Naive thymus-derived CD4-positive, alpha-beta T cell (primary cell): ENCODE results near the gene STK4. TPM values are rescaled to one million over a fixed set of nuclear protein-coding genes. Genes with fewer than 3 reads are reported as not detected.
A peak's percentile ranks its signal among the peaks of the same experiment; 100 is the strongest.

Experiments used
- ATAC-seq: fragments of 150-1000 bp; cut with Tn5 transposase; 2 replicates; pipeline ENCODE4 v1.10.0; 2021; ENCODE audit warnings: mild to moderate bottlenecking, moderate library complexity
- CTCF ChIA-PET: fragments of 350-600 bp; sonication (Branson Sonifier 250); formaldehyde crosslinking; loops from one replicate; lab custom pipeline; 2021; ENCODE audit warnings: antibody characterized with exemption; lab: Charles Lee
- POLR2A ChIA-PET: fragments of 350-600 bp; sonication (Branson Sonifier 250); formaldehyde crosslinking; loops from one replicate; lab custom pipeline; 2021; ENCODE audit warnings: antibody characterized with exemption, inconsistent platforms; lab: Charles Lee
- DNase-seq, 9 donors: peaks; one replicate each; pipeline versions ENCODE4 v3.0.0 to v3.0.0-alpha.2; 2020 to 2022; ENCODE audit warnings: mixed read lengths in 1 of 9
- H3K27ac ChIP-seq: one replicate; pipeline ENCODE4 v1.7.0; 2013; ENCODE audit warnings: mild to moderate bottlenecking, low read depth, low read length, moderate library complexity
- H3K27me3 ChIP-seq, 2 donors: one replicate each; pipeline ENCODE4 v1.7.0; 2013; ENCODE audit warnings: low read length in 2 of 2, mild to moderate bottlenecking in 2 of 2, moderate library complexity in 2 of 2; ENCODE audit not compliant: control insufficient read depth in 2 of 2, insufficient read depth in 2 of 2
- H3K36me3 ChIP-seq, 3 experiments: 1 replicate in 2 of 3; 2 replicates in 1 of 3; pipeline ENCODE4 v1.7.0; 2013; ENCODE audit warnings: low read length in 3 of 3, mild to moderate bottlenecking in 3 of 3, moderate library complexity in 1 of 3; ENCODE audit not compliant: insufficient read depth in 3 of 3, control insufficient read depth in 2 of 3
- H3K4me1 ChIP-seq, 2 donors: one replicate each; pipeline ENCODE4 v1.7.0; 2013; ENCODE audit warnings: low read length in 2 of 2, mild to moderate bottlenecking in 2 of 2, moderate library complexity in 1 of 2; ENCODE audit not compliant: control insufficient read depth in 2 of 2, insufficient read depth in 2 of 2
- H3K4me3 ChIP-seq: 2 replicates; pipeline ENCODE4 v1.7.0; 2013; ENCODE audit warnings: mild to moderate bottlenecking, low read length
- H3K9me3 ChIP-seq, 3 experiments: 1 replicate in 2 of 3; 2 replicates in 1 of 3; pipeline ENCODE4 v1.7.0; 2013; ENCODE audit warnings: low read length in 3 of 3; ENCODE audit not compliant: control insufficient read depth in 2 of 3
- H3K27ac Mint-ChIP-seq, 9 donors: one replicate each; pipeline ENCODE4 v1.8.0; 2020 to 2022; ENCODE audit warnings: mixed read lengths in 9 of 9, mild to moderate bottlenecking in 8 of 9, moderate library complexity in 5 of 9, inconsistent platforms in 2 of 9
- H3K27me3 Mint-ChIP-seq, 5 donors: one replicate each; pipeline ENCODE4 v1.8.0; 2021 to 2022; ENCODE audit warnings: mixed read lengths in 5 of 5, mild to moderate bottlenecking in 1 of 5
- H3K36me3 Mint-ChIP-seq, 5 donors: one replicate each; pipeline ENCODE4 v1.8.0; 2020 to 2022; ENCODE audit warnings: mixed read lengths in 5 of 5, mild to moderate bottlenecking in 3 of 5, inconsistent platforms in 1 of 5
- H3K4me1 Mint-ChIP-seq, 7 donors: one replicate each; pipeline ENCODE4 v1.8.0; 2020 to 2022; ENCODE audit warnings: mixed read lengths in 7 of 7, mild to moderate bottlenecking in 3 of 7, inconsistent platforms in 1 of 7
- H3K4me3 Mint-ChIP-seq, 10 donors: one replicate each; pipeline ENCODE4 v1.8.0; 2020 to 2022; ENCODE audit warnings: mild to moderate bottlenecking in 10 of 10, mixed read lengths in 10 of 10, moderate library complexity in 6 of 10, inconsistent platforms in 2 of 10
- H3K9me3 Mint-ChIP-seq, 11 donors: one replicate each; pipeline ENCODE4 v1.8.0; 2020 to 2022; ENCODE audit warnings: mixed read lengths in 11 of 11, mild to moderate bottlenecking in 4 of 11, inconsistent platforms in 1 of 11, moderate library complexity in 1 of 11
- intact Hi-C, 2 donors: fragments of 100-400 bp; cut with micrococcal nuclease; formaldehyde crosslinking; loops; one replicate each; pipeline ENCODE4 v1.15.1; 2023
- polyA plus RNA-seq, 2 donors: library from polyadenylated mRNA; unstranded; fragments of 300-500 nt; fragmentation: Illumina TruSeq; gene quantifications; one replicate each; pipeline ENCODE4 v1.2.3, GENCODE V29; 2021
- total RNA-seq, 6 experiments: library from RNA in 5 of 6; stranded (reverse) in 5 of 6; gene quantifications; 1 replicate in 5 of 6; 2 replicates in 1 of 6; pipeline ENCODE4 v1.2.3 and lab custom pipeline; 2021 to 2026

Gene STK4
- total and polyA plus RNA-seq, 7 experiments from 2014 or later, result 175 to 383 (median 247) TPM

GRCh38 chr20:44961011-44961869 is 5.1 kb upstream of the STK4 start:
- H3K27me3 ChIP-seq, result no peaks in the 10 kb centered on the region
- no peaks in the 10 kb centered on the region for H3K9me3 ChIP-seq
- intact Hi-C loops, result loop anchor here (2.0 to 10.0 kb wide), 5 partner anchors 16 to 974 kb away; partner anchors contain the start of genes SYS1 (in 2 of the 2) and PCIF1 (in 1 of the 2)
- Mint-ChIP-seq H3K27ac (peak overlapping the region in 8 of 9 donors; percentile 79 to 97 (median 92)), H3K36me3 (peaks cover 0 to 24% (median under 1%) of the 10 kb centered on the region in 5 donors), H3K27me3 (no peaks in the 10 kb centered on the region), H3K4me3 (peak overlapping the region in 8 of 10 donors; percentile 84 to 100 (median 96)), H3K4me1 (peaks cover 29 to 76% (median 66%) of the 10 kb centered on the region in 7 donors), H3K9me3 (peaks cover 0 to 1% (median 0%) of the 10 kb centered on the region in 11 donors)
- DNase-seq (no peak), ATAC-seq (no peak)
- H3K36me3 ChIP-seq, result peaks cover 0 to 3% (median 0%) of the 10 kb centered on the region in 3 experiments
- no peak overlapping the region for H3K4me3 ChIP-seq
- H3K27ac ChIP-seq, result peak overlapping the region; percentile 75
- ChIA-PET POLR2A (interaction anchor here (0.5 to 2.3 kb wide), 6 partner anchors 9 to 76 kb away, joined by 3 to 18 read pairs (median 6); partner anchors contain the start of gene YWHAB), CTCF (interaction anchor here (1.0 to 1.8 kb wide), 4 partner anchors 17 to 135 kb away, joined by 3 to 9 read pairs (median 4); no protein-coding TSS in a partner anchor)
- peaks cover 30 to 32% of the 10 kb centered on the region in 2 donors for H3K4me1 ChIP-seq

DNA sequence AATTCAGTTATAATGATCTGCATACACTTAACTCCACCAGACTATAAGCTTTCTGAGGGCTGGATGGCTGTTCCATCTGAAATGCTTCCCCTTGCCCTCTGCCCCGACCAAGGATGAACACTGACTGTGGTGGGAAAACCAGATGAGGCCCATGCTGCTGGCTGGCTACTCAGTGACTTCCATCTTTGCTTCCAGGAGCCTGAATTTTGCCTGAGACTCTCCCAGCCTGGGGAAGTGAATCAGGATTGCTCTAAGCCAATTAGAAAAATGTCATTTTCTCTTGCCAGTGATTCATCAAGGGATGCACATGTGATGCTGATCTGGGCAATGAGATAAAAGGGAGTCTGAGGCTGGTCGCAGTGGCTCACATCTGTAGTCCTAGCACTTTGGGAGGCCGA is 4.4 kb upstream of the STK4 start:
- peaks cover 0 to 29% (median 4%) of the 10 kb centered on the region in 5 donors for H3K36me3 Mint-ChIP-seq
- peaks cover 26 to 72% (median 61%) of the 10 kb centered on the region in 7 donors for H3K4me1 Mint-ChIP-seq
- Histone ChIP-seq H3K9me3 (no peaks in the 10 kb centered on the region), H3K27me3 (no peaks in the 10 kb centered on the region), H3K27ac (no peak overlapping the region), H3K36me3 (peaks cover 0 to 6% (median 0%) of the 10 kb centered on the region in 3 experiments), H3K4me1 (peaks cover 30 to 32% of the 10 kb centered on the region in 2 donors), H3K4me3 (no peak overlapping the region)
- H3K27ac Mint-ChIP-seq, result peak overlapping the region in 5 of 9 donors; percentile 11 to 86 (median 36)
- DNase-seq (no peak), ATAC-seq (no peak)
- ChIA-PET POLR2A (interaction anchor here (1.4 to 2.3 kb wide), 3 partner anchors 17 to 36 kb away, joined by 4 to 18 read pairs (median 6); no protein-coding TSS in a partner anchor), CTCF (no interaction called here)
- intact Hi-C loops, result loop anchor here (2.0 to 10.0 kb wide), 5 partner anchors 15 to 973 kb away; partner anchors contain the start of genes SYS1 (in 2 of the 2) and PCIF1 (in 1 of the 2)
- H3K27me3 Mint-ChIP-seq, result no peaks in the 10 kb centered on the region
- H3K9me3 Mint-ChIP-seq, result peaks cover 0 to 1% (median 0%) of the 10 kb centered on the region in 11 donors
- peak overlapping the region in 3 of 10 donors; percentile 13 to 84 (median 30) for H3K4me3 Mint-ChIP-seq

GRCh38 chr20:44962483-44962882 is 3.8 kb upstream of the STK4 start:
- CTCF ChIA-PET, result interaction anchor here (1.5 kb wide), 1 partner anchor 9 kb away, joined by 3 read pairs; no protein-coding TSS in a partner anchor
- H3K27ac Mint-ChIP-seq, result peak overlapping the region in 2 of 9 donors; percentile 68 to 78
- peak overlapping the region in 2 of 10 donors; percentile 39 to 68 for H3K4me3 Mint-ChIP-seq

GRCh38 chr20:44963325-44964215 is 2.7 kb upstream of the STK4 start:
- H3K4me1 Mint-ChIP-seq, result peaks cover 32 to 58% (median 52%) of the 10 kb centered on the region in 7 donors
- H3K27me3 ChIP-seq, result no peaks in the 10 kb centered on the region
- intact Hi-C loops, result loop anchor here (10.0 kb wide), 2 partner anchors 319 to 401 kb away; partner anchors contain the start of gene SYS1 (in 2 of the 2)
- ATAC-seq (no peak), DNase-seq (no peak)
- POLR2A ChIA-PET, result interaction anchor here (0.6 to 7.6 kb wide), 4 partner anchors 13 to 304 kb away, joined by 3 to 190 read pairs (median 4); no protein-coding TSS in a partner anchor
- H3K27ac ChIP-seq, result no peak overlapping the region
- peak overlapping the region in 6 of 9 donors; percentile 29 to 81 (median 60) for H3K27ac Mint-ChIP-seq
- peaks cover 24 to 27% of the 10 kb centered on the region in 2 donors for H3K4me1 ChIP-seq
- H3K36me3 ChIP-seq, result peaks cover 0 to 10% (median 0%) of the 10 kb centered on the region in 3 experiments
- H3K9me3 Mint-ChIP-seq, result peaks cover 0 to 1% (median 0%) of the 10 kb centered on the region in 11 donors
- H3K9me3 ChIP-seq, result no peaks in the 10 kb centered on the region
- CTCF ChIA-PET, result interaction anchor here (1.5 to 1.8 kb wide), 2 partner anchors 11 to 29 kb away, joined by 3 to 4 read pairs; no protein-coding TSS in a partner anchor
- peaks cover 7 to 34% (median 10%) of the 10 kb centered on the region in 5 donors for H3K36me3 Mint-ChIP-seq
- H3K27me3 Mint-ChIP-seq, result no peaks in the 10 kb centered on the region
- no peak overlapping the region for H3K4me3 ChIP-seq
- H3K4me3 Mint-ChIP-seq, result peak overlapping the region in 3 of 10 donors; percentile 31 to 65 (median 45)

More at GRCh38 chr20:44962483-44962882, 3.8 kb upstream of the STK4 start:
- Mint-ChIP-seq H3K36me3 (peaks cover 2 to 33% (median 6%) of the 10 kb centered on the region in 5 donors), H3K4me1 (peaks cover 26 to 66% (median 60%) of the 10 kb centered on the region in 7 donors), H3K9me3 (peaks cover 0 to 1% (median 0%) of the 10 kb centered on the region in 11 donors), H3K27me3 (no peaks in the 10 kb centered on the region)
- Histone ChIP-seq H3K36me3 (peaks cover 0 to 10% (median 0%) of the 10 kb centered on the region in 3 experiments), H3K4me3 (no peak overlapping the region), H3K27me3 (no peaks in the 10 kb centered on the region), H3K4me1 (peaks cover 30 to 32% of the 10 kb centered on the region in 2 donors), H3K9me3 (no peaks in the 10 kb centered on the region), H3K27ac (no peak overlapping the region)
- POLR2A ChIA-PET, result interaction anchor here (1.4 to 7.6 kb wide), 3 partner anchors 16 to 36 kb away, joined by 4 to 190 read pairs (median 6); no protein-coding TSS in a partner anchor
- DNase-seq (no peak), ATAC-seq (no peak)
- intact Hi-C loops, result loop anchor here (10.0 kb wide), 2 partner anchors 318 to 402 kb away; partner anchors contain the start of gene SYS1 (in 2 of the 2)

GRCh38 chr20:44965651-44966029 is 672 bp upstream of the STK4 start:
- CTCF ChIA-PET, result interaction anchor here (0.9 to 4.0 kb wide), 4 partner anchors 13 to 21 kb away, joined by 3 to 28 read pairs (median 4); no protein-coding TSS in a partner anchor
- H3K4me1 ChIP-seq, result peaks cover 14 to 16% of the 10 kb centered on the region in 2 donors
- H3K4me1 Mint-ChIP-seq, result peaks cover 28 to 59% (median 55%) of the 10 kb centered on the region in 7 donors

More at GRCh38 chr20:44965651-44966029, 672 bp upstream of the STK4 start:
- Mint-ChIP-seq H3K4me3 (peak overlapping the region; percentile 93 to 100 (median 95)), H3K27ac (peak overlapping the region; percentile 80 to 98 (median 88)), H3K36me3 (peaks cover 8 to 33% (median 11%) of the 10 kb centered on the region in 5 donors), H3K27me3 (no peaks in the 10 kb centered on the region), H3K9me3 (peaks cover 0 to 1% (median 0%) of the 10 kb centered on the region in 11 donors)
- no peak for ATAC-seq
- Histone ChIP-seq H3K4me3 (peak overlapping the region; percentile 75), H3K27me3 (no peaks in the 10 kb centered on the region), H3K27ac (peak overlapping the region; percentile 91), H3K9me3 (no peaks in the 10 kb centered on the region), H3K36me3 (peaks cover 0 to 10% (median 0%) of the 10 kb centered on the region in 3 experiments)
- intact Hi-C loops, result loop anchor here (1.0 to 10.0 kb wide), 12 partner anchors 14 to 755 kb away; partner anchors contain the start of genes OSER1 (in 2 of the 2), SYS1 (in 2 of the 2), ADA (in 1 of the 2) and PABPC1L (in 1 of the 2)
- POLR2A ChIA-PET, result interaction anchor here (0.7 to 7.6 kb wide), 10 partner anchors 13 to 755 kb away, joined by 3 to 190 read pairs (median 4); partner anchors contain the start of genes OSER1 and YWHAB
- DNase-seq, result no peak
